HepG2 (cell line): Measurements from ENCODE around the gene SLC12A3. TPM values are rescaled to one million over a fixed set of nuclear protein-coding genes. Genes with fewer than 3 reads are reported as not detected.
A peak's percentile ranks its signal among the peaks of the same experiment; 100 is the strongest.

Source experiments
- BORCS8-MEF2B ChIP-seq: sonication (generic); formaldehyde crosslinking; IDR thresholded peaks from 2 replicates; pipeline ENCODE4 v1.8.0; 2022; ENCODE audit warnings: mild to moderate bottlenecking, missing genetic modification reagents
- FOXK2 ChIP-seq: fragments of 450-650 bp; IDR thresholded peaks from 2 replicates; pipeline ENCODE4 v1.6.1; 2016
- HDAC2 ChIP-seq: sonication (generic); formaldehyde crosslinking; IDR thresholded peaks from 2 replicates; pipeline ENCODE4 v1.4.0; 2020; ENCODE audit warnings: missing genetic modification reagents
- HMGA1 ChIP-seq: sonication (generic); formaldehyde crosslinking; conservative IDR thresholded peaks from 2 replicates; pipeline ENCODE4 v1.4.0; 2020; ENCODE audit warnings: missing genetic modification reagents
- MBD4 ChIP-seq: IDR thresholded peaks from 2 replicates; pipeline ENCODE4 v1.6.1; 2012; ENCODE audit warnings: low read length, inconsistent platforms, borderline replicate concordance
- MIER2 ChIP-seq: IDR thresholded peaks from 2 replicates; pipeline ENCODE4 v1.6.1; 2016; ENCODE audit warnings: missing biosample characterization, missing genetic modification reagents
- NFRKB ChIP-seq: fragments of 450-650 bp; IDR thresholded peaks from 2 replicates; pipeline ENCODE4 v1.6.1; 2017
- PHF20 ChIP-seq: sonication (generic); formaldehyde crosslinking; IDR thresholded peaks from 2 replicates; pipeline ENCODE4 v1.5.0; 2020; ENCODE audit warnings: mild to moderate bottlenecking, missing genetic modification reagents
- PPARG ChIP-seq: conservative IDR thresholded peaks from 2 replicates; pipeline ENCODE4 v1.6.1; 2016; ENCODE audit warnings: missing biosample characterization, missing genetic modification reagents
- SRSF1 ChIP-seq: fragments of 200-400 bp; formaldehyde crosslinking; optimal IDR thresholded peaks from 2 replicates; pipeline ENCODE3; 2017; ENCODE audit warnings: mild to moderate bottlenecking, low read depth, low read length, moderate library complexity
- ZFAT ChIP-seq: sonication (generic); formaldehyde crosslinking; conservative IDR thresholded peaks from 2 replicates; pipeline ENCODE4 v1.8.1; 2023; ENCODE audit warnings: missing genetic modification reagents, inconsistent platforms
- ZFP90 ChIP-seq: sonication (generic); formaldehyde crosslinking; IDR thresholded peaks from 2 replicates; pipeline ENCODE4 v1.8.0; 2022; ENCODE audit warnings: missing genetic modification reagents, mild to moderate bottlenecking, inconsistent platforms, borderline replicate concordance
- ZNF138 ChIP-seq: sonication (generic); formaldehyde crosslinking; IDR thresholded peaks from 2 replicates; pipeline ENCODE4 v1.5.0; 2020; ENCODE audit warnings: mild to moderate bottlenecking, low read depth, missing genetic modification reagents
- ZNF296 ChIP-seq: sonication (generic); formaldehyde crosslinking; conservative IDR thresholded peaks from 2 replicates; pipeline ENCODE4 v1.5.0; 2020; ENCODE audit warnings: mild to moderate bottlenecking, missing genetic modification reagents
- ZNF337 ChIP-seq: sonication (generic); formaldehyde crosslinking; IDR thresholded peaks from 2 replicates; pipeline ENCODE4 v1.5.1; 2020; ENCODE audit warnings: missing genetic modification reagents, low read depth, mild to moderate bottlenecking, borderline replicate concordance
- ZNF33A ChIP-seq: sonication (generic); formaldehyde crosslinking; IDR thresholded peaks from 2 replicates; pipeline ENCODE4 v1.5.1; 2020; ENCODE audit warnings: missing genetic modification reagents, mild to moderate bottlenecking, moderate library complexity, borderline replicate concordance
- ZNF501 ChIP-seq: sonication (generic); formaldehyde crosslinking; IDR thresholded peaks from 2 replicates; pipeline ENCODE4 v1.5.1; 2020; ENCODE audit warnings: mild to moderate bottlenecking, moderate library complexity, missing genetic modification reagents
- ZNF552 ChIP-seq: sonication (generic); formaldehyde crosslinking; IDR thresholded peaks from 2 replicates; pipeline ENCODE4 v1.9.0; 2022; ENCODE audit warnings: missing genetic modification reagents, mild to moderate bottlenecking, borderline replicate concordance
- ZNF720 ChIP-seq: sonication (generic); formaldehyde crosslinking; IDR thresholded peaks from 2 replicates; pipeline ENCODE4 v1.4.0; 2020; ENCODE audit warnings: missing genetic modification reagents
- ZSCAN21 ChIP-seq: sonication (generic); formaldehyde crosslinking; IDR thresholded peaks from 2 replicates; pipeline ENCODE4 v1.8.0; 2022; ENCODE audit warnings: mild to moderate bottlenecking, missing genetic modification reagents, moderate library complexity, borderline replicate concordance
- polyA plus RNA-seq, 8 experiments: library from polyadenylated mRNA; depleted of rRNA in 3 of 8; stranded (reverse) in 7 of 8; unstranded in 1 of 8; fragments of >200 nt; fragmentation: Illumina TruSeq in 4 of 8; extraction: Trizol in 4 of 8; gene quantifications; 2 replicates each; pipeline versions ENCODE4 v1.2.1 to v1.2.3, GENCODE V29; 2011 to 2016; ENCODE audit warnings: low read depth in 4 of 8, missing spikeins in 1 of 8, mixed read lengths in 1 of 8; ENCODE audit not compliant: insufficient read depth in 1 of 8
- total RNA-seq, 5 experiments: library from RNA; depleted of rRNA; stranded (reverse); fragments of >200 nt; fragmentation: Illumina TruSeq; extraction: Trizol; gene quantifications; 2 replicates each; pipeline ENCODE4 v1.2.3, GENCODE V29; 2016; ENCODE audit warnings: low read depth in 1 of 5
- TF ChIP-seq, protein P1 (sequence below): sonication (generic); formaldehyde crosslinking; IDR thresholded peaks from 2 replicates; pipeline ENCODE4 v1.5.1; 2020; ENCODE audit warnings: missing genetic modification reagents, mild to moderate bottlenecking, borderline replicate concordance
- TF ChIP-seq, protein P2 (sequence below): IDR thresholded peaks from 2 replicates; pipeline ENCODE4 v1.6.1; 2016; ENCODE audit warnings: missing biosample characterization, missing genetic modification reagents, low read depth
- TF ChIP-seq, protein P3 (sequence below): sonication (generic); formaldehyde crosslinking; conservative IDR thresholded peaks from 2 replicates; pipeline ENCODE4 v1.8.0; 2022; ENCODE audit warnings: mild to moderate bottlenecking, moderate library complexity, missing genetic modification reagents
- TF ChIP-seq, protein P4 (sequence below): sonication (generic); formaldehyde crosslinking; IDR thresholded peaks from 2 replicates; pipeline ENCODE4 v1.5.0; 2020; ENCODE audit warnings: missing genetic modification reagents, mild to moderate bottlenecking, borderline replicate concordance

SLC12A3 gene
- total and polyA plus RNA-seq, 2 of the 13 experiments (the other 11 are each of a cell fraction or from before 2014, with no cell fraction given): 6.2 TPM; not detected in 1

DNA sequence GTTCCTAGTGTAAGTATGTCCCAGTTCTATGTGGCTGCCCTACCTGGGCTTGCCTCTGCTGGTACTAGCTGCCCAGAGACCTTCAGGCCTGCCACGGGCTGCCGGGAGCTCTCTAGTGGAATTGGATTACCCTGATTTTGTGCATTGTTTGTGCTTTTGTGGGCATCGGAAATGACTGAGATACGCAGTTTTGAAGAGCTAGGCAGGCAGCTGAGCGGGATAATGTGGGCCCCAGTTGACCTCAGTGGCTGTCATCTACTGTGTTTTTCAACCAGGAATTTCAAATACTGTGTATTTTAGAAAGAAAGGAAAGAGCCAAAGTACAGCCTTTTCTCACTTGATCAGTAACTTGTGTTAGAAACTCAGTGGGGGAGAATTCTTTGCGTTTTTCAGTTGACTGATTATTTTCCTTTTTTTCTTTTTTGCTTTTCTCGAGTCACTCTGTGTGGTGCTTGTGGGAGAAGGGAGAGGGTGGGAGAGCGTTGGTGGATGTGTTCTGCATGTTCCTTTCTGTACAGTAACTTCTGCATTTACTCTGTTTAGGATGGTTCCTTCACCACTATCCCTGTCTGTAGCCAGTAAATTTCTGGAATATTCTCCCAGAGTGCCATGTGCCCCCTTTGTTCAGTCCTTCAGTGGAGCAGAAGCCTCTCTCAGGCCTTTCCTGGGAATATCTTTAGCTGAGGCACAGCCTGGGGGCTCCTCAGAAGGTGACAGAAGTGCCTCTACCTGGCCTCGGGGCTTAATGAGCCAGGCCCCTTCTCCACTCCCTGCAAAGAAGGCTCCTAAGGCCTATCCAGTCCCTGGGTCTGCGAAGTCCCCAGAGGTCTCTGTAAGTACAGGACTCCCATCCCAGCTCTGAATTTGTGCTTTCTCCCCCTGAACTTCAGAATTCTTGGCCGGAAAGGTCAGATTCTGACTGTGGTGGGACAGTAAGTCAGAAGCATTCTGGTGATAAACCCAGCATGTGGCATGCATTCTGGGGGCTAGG is 15.0 kb upstream of the SLC12A3 start (continued):
- TF ChIP-seq ZFAT (no peak), FOXK2 (no peak), HMGA1 (CRISPR knock-in tag) (no peak), ZNF720 (CRISPR knock-in tag) (no peak), ZNF296 (CRISPR knock-in tag) (no peak), MIER2 (CRISPR knock-in tag) (no peak), MBD4 (peak; percentile 57; the same call in 1 of the 2 replicates), PHF20 (CRISPR knock-in tag) (no peak), ZNF33A (CRISPR knock-in tag) (no peak), ZNF138 (CRISPR knock-in tag) (no peak), ZSCAN21 (no peak), ZNF501 (CRISPR knock-in tag) (peak; percentile 47; the same call in 1 of the 2 replicates), BORCS8-MEF2B (no peak), ZNF552 (no peak), PPARG (CRISPR knock-in tag) (no peak), ZNF337 (no peak), SRSF1 (no peak), ZFP90 (CRISPR knock-in tag) (peak; percentile 79; the same call in 1 of the 2 replicates), NFRKB (no peak), HDAC2 (CRISPR knock-in tag) (peak; percentile 75)
- TF ChIP-seq, protein P1, sequence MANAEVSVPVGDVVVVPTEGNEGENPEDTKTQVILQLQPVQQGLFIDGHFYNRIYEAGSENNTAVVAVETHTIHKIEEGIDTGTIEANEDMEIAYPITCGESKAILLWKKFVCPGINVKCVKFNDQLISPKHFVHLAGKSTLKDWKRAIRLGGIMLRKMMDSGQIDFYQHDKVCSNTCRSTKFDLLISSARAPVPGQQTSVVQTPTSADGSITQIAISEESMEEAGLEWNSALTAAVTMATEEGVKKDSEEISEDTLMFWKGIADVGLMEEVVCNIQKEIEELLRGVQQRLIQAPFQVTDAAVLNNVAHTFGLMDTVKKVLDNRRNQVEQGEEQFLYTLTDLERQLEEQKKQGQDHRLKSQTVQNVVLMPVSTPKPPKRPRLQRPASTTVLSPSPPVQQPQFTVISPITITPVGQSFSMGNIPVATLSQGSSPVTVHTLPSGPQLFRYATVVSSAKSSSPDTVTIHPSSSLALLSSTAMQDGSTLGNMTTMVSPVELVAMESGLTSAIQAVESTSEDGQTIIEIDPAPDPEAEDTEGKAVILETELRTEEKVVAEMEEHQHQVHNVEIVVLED: no peak
- TF ChIP-seq, protein P2, sequence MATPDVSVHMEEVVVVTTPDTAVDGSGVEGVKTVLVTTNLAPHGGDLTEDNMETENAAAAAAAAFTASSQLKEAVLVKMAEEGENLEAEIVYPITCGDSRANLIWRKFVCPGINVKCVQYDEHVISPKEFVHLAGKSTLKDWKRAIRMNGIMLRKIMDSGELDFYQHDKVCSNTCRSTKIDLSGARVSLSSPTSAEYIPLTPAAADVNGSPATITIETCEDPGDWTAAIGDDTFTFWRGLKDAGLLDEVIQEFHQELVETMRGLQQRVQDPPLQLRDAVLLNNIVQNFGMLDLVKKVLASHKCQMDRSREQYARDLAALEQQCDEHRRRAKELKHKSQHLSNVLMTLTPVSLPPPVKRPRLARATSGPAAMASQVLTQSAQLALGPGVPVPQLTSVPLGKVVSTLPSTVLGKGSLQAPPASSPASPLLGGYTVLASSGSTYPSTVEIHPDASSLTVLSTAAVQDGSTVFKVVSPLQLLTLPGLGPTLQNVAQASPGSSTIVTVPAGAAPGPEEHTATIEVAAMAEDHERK (CRISPR knock-in tag): no peak
- TF ChIP-seq, protein P3, sequence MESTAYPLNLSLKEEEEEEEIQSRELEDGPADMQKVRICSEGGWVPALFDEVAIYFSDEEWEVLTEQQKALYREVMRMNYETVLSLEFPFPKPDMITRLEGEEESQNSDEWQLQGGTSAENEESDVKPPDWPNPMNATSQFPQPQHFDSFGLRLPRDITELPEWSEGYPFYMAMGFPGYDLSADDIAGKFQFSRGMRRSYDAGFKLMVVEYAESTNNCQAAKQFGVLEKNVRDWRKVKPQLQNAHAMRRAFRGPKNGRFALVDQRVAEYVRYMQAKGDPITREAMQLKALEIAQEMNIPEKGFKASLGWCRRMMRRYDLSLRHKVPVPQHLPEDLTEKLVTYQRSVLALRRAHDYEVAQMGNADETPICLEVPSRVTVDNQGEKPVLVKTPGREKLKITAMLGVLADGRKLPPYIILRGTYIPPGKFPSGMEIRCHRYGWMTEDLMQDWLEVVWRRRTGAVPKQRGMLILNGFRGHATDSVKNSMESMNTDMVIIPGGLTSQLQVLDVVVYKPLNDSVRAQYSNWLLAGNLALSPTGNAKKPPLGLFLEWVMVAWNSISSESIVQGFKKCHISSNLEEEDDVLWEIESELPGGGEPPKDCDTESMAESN (CRISPR knock-in tag): no peak
- TF ChIP-seq, protein P4, sequence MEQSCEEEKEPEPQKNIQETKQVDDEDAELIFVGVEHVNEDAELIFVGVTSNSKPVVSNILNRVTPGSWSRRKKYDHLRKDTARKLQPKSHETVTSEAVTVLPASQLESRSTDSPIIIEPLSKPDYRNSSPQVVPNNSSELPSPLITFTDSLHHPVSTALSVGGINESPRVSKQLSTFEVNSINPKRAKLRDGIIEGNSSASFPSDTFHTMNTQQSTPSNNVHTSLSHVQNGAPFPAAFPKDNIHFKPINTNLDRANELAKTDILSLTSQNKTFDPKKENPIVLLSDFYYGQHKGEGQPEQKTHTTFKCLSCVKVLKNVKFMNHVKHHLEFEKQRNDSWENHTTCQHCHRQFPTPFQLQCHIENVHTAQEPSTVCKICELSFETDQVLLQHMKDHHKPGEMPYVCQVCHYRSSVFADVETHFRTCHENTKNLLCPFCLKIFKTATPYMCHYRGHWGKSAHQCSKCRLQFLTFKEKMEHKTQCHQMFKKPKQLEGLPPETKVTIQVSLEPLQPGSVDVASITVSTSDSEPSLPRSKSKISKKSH (CRISPR knock-in tag): no peak
